ENCODE results near the gene GARIN5A. TPM values are rescaled to one million over a fixed set of nuclear protein-coding genes. Genes with fewer than 3 reads are reported as not detected.

Gene GARIN5A
- total and polyA plus RNA-seq, 2 experiments from 2014 or later = 13.3 to 25.0 TPM

GRCh38 chr19:50422397-50423278 lies 54.0 kb downstream of the GARIN5A start:
- peaks cover 20% of the 10 kb centered on the region for H3K4me1 Mint-ChIP-seq
- no peak for TF ChIP-seq EZH2phosphoT487 (IDR thresholded peaks at IDR 0.05; ENCODE audit: unreplicated experiment)
- no peak for TF ChIP-seq ZNF114 (CRISPR knock-in tag; IDR thresholded peaks at IDR 0.05)
- TF ChIP-seq REST (IDR thresholded peaks at IDR 0.05; ENCODE audit: unreplicated experiment) = no peak
- TF ChIP-seq POLR2AphosphoS5 (IDR thresholded peaks at IDR 0.05; ENCODE audit: low read depth) = no peak
- TF ChIP-seq ZNF331 (CRISPR knock-in tag; IDR thresholded peaks at IDR 0.05; ENCODE audit: low read depth) = no peak
- TF ChIP-seq EZH2 (IDR thresholded peaks at IDR 0.05; ENCODE audit: low read depth, unreplicated experiment) = no peak
- no peak for TF ChIP-seq STAT1 (IDR thresholded peaks at IDR 0.05; ENCODE audit: unreplicated experiment)
- no peak for TF ChIP-seq NANOG (IDR thresholded peaks at IDR 0.05; ENCODE audit: borderline replicate concordance)
- TF ChIP-seq CREB1 (CRISPR knock-in tag; IDR thresholded peaks at IDR 0.05; ENCODE audit: low read depth) = no peak
- TF ChIP-seq ZNF462 (CRISPR knock-in tag; IDR thresholded peaks at IDR 0.05) = no peak
- no peak for TF ChIP-seq ETS1 (IDR thresholded peaks at IDR 0.05)
- no peak for TF ChIP-seq CTCF (conservative IDR thresholded peaks at IDR 0.05; ENCODE audit: low read depth in 2 of 2)
- no peak for TF ChIP-seq JUNB (IDR thresholded peaks at IDR 0.05; ENCODE audit: unreplicated experiment)
- Histone ChIP-seq H3K27me3 (ENCODE audit: insufficient read depth) (no peaks in the 10 kb centered on the region), H3K4me1 (ENCODE audit: insufficient read depth) (peaks cover 6% of the 10 kb centered on the region; the same call in 1 of the 2 replicates), H3K4me3 (no peak overlapping the region), H3K27ac (ENCODE audit: low read depth) (no peak overlapping the region), H2AFZ (no peak overlapping the region), H3K9me2 (ENCODE audit: insufficient read depth) (no peaks in the 10 kb centered on the region), H3K79me2 (replicated peaks; ENCODE audit: insufficient read depth) (peaks cover 6% of the 10 kb centered on the region; the same call in 1 of the 2 replicates), H3F3A (replicated peaks; ENCODE audit: low read depth) (peaks cover 11% of the 10 kb centered on the region; the same call in 1 of the 2 replicates), H4K20me1 (replicated peaks; ENCODE audit: insufficient read depth) (no peaks in the 10 kb centered on the region; the same call in 1 of the 2 replicates), H3K4me2 (no peak overlapping the region), H3K36me3 (ENCODE audit: insufficient read depth) (no peaks in the 10 kb centered on the region)
- peaks cover 3% of the 10 kb centered on the region; the same call in 2 of the 3 replicates for H3K9me3 Mint-ChIP-seq
- no peak for ATAC-seq
- H3K27me3 Mint-ChIP-seq (ENCODE audit: insufficient read depth, low read depth, poor library complexity) = peaks cover 7% of the 10 kb centered on the region
- H3K27ac Mint-ChIP-seq = no peak overlapping the region
- DNase-seq (ENCODE audit: low spot score) = no peak
- H3K36me3 Mint-ChIP-seq (ENCODE audit: low read depth) = peaks cover 24% of the 10 kb centered on the region
- H3K4me3 Mint-ChIP-seq = no peak overlapping the region
